ENCODE data around the gene HOXA4. TPM values are rescaled to one million over a fixed set of nuclear protein-coding genes. Genes with fewer than 3 reads are reported as not detected.

The HOXA4 gene
- total RNA-seq, 1 experiment from 2014 or later = not detected

DNA sequence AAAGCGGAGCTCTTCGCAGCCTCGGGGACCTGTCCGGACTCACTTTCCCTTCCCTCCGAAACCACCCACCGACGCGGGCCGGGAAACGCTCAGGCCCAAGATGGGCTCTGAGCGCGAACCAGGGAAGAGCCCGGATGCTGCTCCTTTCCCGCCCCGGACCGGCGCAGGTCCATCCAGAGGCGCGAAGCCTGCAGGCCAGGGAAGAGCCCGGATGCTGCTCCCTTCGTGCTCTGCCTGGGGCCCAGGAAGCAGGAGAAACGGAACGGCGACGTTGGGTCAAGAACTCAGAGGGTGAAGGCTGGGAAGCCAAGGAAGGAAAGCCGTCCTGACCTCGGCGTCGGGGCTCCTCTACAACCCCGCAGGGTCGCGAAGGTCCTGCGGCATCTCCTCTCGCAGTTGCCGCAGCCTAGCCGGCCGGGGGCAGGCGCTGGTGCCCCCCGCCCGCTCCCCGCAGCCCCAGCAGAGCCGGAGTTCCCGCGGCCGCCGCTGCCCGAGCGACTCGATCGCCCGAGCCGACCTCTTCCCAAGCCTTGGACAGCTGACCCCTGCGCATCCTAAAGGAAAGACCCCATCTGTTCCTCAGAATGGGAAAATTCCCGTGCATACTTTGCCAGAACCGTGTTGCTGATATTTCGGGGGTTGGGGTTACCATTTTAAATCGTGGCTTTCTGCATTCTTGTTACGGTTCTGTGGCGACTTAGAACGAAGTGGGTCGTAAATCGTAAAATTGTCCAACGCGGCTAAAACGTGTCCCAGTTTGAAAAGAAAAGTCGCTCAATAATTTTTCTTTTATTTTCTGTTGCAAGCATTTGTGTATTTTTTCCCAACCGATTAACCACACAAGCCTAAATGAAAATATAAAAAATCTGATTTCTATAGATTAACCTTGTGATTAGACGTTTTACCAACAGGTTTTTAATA lies 42.3 kb downstream of the HOXA4 start (continued):
- TF ChIP-seq, protein P1, sequence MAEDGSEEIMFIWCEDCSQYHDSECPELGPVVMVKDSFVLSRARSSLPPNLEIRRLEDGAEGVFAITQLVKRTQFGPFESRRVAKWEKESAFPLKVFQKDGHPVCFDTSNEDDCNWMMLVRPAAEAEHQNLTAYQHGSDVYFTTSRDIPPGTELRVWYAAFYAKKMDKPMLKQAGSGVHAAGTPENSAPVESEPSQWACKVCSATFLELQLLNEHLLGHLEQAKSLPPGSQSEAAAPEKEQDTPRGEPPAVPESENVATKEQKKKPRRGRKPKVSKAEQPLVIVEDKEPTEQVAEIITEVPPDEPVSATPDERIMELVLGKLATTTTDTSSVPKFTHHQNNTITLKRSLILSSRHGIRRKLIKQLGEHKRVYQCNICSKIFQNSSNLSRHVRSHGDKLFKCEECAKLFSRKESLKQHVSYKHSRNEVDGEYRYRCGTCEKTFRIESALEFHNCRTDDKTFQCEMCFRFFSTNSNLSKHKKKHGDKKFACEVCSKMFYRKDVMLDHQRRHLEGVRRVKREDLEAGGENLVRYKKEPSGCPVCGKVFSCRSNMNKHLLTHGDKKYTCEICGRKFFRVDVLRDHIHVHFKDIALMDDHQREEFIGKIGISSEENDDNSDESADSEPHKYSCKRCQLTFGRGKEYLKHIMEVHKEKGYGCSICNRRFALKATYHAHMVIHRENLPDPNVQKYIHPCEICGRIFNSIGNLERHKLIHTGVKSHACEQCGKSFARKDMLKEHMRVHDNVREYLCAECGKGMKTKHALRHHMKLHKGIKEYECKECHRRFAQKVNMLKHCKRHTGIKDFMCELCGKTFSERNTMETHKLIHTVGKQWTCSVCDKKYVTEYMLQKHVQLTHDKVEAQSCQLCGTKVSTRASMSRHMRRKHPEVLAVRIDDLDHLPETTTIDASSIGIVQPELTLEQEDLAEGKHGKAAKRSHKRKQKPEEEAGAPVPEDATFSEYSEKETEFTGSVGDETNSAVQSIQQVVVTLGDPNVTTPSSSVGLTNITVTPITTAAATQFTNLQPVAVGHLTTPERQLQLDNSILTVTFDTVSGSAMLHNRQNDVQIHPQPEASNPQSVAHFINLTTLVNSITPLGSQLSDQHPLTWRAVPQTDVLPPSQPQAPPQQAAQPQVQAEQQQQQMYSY (CRISPR knock-in tag; IDR thresholded peaks at IDR 0.05) = no peak
- TF ChIP-seq PRRX2 (CRISPR knock-in tag; IDR thresholded peaks at IDR 0.05) (no peak), NFE2L1 (CRISPR knock-in tag; IDR thresholded peaks at IDR 0.05) (peak; percentile 91; the same call in 1 of the 2 replicates), JAZF1 (CRISPR knock-in tag; IDR thresholded peaks at IDR 0.05) (no peak), ESRRA (CRISPR knock-in tag; IDR thresholded peaks at IDR 0.05; ENCODE audit: borderline replicate concordance) (peak; percentile 82; the same call in 1 of the 2 replicates), NFYB (CRISPR knock-in tag; conservative IDR thresholded peaks at IDR 0.05; ENCODE audit: low read depth) (0 out of 2 replicates have a peak, but pooled peaks have one; percentile 45), ZNF232 (CRISPR knock-in tag; IDR thresholded peaks at IDR 0.05) (peak; percentile 92), GTF2I (CRISPR knock-in tag; conservative IDR thresholded peaks at IDR 0.05) (no peak), TP53 (CRISPR knock-in tag; IDR thresholded peaks at IDR 0.05) (peak; percentile 98), MXD4 (CRISPR knock-in tag; IDR thresholded peaks at IDR 0.05; ENCODE audit: borderline replicate concordance) (no peak), ELF4 (CRISPR knock-in tag; IDR thresholded peaks at IDR 0.05; ENCODE audit: low read depth) (no peak), ATF1 (CRISPR knock-in tag; IDR thresholded peaks at IDR 0.05) (0 out of 2 replicates have a peak, but pooled peaks have one; percentile 58), ZNF263 (CRISPR knock-in tag; IDR thresholded peaks at IDR 0.05; ENCODE audit: low read depth) (peak; percentile 79)
- TF ChIP-seq, protein P2, sequence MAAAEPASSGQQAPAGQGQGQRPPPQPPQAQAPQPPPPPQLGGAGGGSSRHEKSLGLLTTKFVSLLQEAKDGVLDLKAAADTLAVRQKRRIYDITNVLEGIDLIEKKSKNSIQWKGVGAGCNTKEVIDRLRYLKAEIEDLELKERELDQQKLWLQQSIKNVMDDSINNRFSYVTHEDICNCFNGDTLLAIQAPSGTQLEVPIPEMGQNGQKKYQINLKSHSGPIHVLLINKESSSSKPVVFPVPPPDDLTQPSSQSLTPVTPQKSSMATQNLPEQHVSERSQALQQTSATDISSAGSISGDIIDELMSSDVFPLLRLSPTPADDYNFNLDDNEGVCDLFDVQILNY (CRISPR knock-in tag; IDR thresholded peaks at IDR 0.05) = peak; percentile 97
- TF ChIP-seq, protein P3, sequence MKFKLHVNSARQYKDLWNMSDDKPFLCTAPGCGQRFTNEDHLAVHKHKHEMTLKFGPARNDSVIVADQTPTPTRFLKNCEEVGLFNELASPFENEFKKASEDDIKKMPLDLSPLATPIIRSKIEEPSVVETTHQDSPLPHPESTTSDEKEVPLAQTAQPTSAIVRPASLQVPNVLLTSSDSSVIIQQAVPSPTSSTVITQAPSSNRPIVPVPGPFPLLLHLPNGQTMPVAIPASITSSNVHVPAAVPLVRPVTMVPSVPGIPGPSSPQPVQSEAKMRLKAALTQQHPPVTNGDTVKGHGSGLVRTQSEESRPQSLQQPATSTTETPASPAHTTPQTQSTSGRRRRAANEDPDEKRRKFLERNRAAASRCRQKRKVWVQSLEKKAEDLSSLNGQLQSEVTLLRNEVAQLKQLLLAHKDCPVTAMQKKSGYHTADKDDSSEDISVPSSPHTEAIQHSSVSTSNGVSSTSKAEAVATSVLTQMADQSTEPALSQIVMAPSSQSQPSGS (CRISPR knock-in tag; IDR thresholded peaks at IDR 0.05; ENCODE audit: borderline replicate concordance, low read depth) = peak; percentile 56; the same call in 1 of the 2 replicates
- TF ChIP-seq, protein P4, sequence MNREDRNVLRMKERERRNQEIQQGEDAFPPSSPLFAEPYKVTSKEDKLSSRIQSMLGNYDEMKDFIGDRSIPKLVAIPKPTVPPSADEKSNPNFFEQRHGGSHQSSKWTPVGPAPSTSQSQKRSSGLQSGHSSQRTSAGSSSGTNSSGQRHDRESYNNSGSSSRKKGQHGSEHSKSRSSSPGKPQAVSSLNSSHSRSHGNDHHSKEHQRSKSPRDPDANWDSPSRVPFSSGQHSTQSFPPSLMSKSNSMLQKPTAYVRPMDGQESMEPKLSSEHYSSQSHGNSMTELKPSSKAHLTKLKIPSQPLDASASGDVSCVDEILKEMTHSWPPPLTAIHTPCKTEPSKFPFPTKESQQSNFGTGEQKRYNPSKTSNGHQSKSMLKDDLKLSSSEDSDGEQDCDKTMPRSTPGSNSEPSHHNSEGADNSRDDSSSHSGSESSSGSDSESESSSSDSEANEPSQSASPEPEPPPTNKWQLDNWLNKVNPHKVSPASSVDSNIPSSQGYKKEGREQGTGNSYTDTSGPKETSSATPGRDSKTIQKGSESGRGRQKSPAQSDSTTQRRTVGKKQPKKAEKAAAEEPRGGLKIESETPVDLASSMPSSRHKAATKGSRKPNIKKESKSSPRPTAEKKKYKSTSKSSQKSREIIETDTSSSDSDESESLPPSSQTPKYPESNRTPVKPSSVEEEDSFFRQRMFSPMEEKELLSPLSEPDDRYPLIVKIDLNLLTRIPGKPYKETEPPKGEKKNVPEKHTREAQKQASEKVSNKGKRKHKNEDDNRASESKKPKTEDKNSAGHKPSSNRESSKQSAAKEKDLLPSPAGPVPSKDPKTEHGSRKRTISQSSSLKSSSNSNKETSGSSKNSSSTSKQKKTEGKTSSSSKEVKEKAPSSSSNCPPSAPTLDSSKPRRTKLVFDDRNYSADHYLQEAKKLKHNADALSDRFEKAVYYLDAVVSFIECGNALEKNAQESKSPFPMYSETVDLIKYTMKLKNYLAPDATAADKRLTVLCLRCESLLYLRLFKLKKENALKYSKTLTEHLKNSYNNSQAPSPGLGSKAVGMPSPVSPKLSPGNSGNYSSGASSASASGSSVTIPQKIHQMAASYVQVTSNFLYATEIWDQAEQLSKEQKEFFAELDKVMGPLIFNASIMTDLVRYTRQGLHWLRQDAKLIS (CRISPR knock-in tag; IDR thresholded peaks at IDR 0.05; ENCODE audit: borderline replicate concordance) = peak; percentile 93; the same call in 1 of the 2 replicates
- TF ChIP-seq, protein P5, sequence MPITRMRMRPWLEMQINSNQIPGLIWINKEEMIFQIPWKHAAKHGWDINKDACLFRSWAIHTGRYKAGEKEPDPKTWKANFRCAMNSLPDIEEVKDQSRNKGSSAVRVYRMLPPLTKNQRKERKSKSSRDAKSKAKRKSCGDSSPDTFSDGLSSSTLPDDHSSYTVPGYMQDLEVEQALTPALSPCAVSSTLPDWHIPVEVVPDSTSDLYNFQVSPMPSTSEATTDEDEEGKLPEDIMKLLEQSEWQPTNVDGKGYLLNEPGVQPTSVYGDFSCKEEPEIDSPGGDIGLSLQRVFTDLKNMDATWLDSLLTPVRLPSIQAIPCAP (CRISPR knock-in tag; IDR thresholded peaks at IDR 0.05) = no peak; the same call in 1 of the 2 replicates
- TF ChIP-seq, protein P6, sequence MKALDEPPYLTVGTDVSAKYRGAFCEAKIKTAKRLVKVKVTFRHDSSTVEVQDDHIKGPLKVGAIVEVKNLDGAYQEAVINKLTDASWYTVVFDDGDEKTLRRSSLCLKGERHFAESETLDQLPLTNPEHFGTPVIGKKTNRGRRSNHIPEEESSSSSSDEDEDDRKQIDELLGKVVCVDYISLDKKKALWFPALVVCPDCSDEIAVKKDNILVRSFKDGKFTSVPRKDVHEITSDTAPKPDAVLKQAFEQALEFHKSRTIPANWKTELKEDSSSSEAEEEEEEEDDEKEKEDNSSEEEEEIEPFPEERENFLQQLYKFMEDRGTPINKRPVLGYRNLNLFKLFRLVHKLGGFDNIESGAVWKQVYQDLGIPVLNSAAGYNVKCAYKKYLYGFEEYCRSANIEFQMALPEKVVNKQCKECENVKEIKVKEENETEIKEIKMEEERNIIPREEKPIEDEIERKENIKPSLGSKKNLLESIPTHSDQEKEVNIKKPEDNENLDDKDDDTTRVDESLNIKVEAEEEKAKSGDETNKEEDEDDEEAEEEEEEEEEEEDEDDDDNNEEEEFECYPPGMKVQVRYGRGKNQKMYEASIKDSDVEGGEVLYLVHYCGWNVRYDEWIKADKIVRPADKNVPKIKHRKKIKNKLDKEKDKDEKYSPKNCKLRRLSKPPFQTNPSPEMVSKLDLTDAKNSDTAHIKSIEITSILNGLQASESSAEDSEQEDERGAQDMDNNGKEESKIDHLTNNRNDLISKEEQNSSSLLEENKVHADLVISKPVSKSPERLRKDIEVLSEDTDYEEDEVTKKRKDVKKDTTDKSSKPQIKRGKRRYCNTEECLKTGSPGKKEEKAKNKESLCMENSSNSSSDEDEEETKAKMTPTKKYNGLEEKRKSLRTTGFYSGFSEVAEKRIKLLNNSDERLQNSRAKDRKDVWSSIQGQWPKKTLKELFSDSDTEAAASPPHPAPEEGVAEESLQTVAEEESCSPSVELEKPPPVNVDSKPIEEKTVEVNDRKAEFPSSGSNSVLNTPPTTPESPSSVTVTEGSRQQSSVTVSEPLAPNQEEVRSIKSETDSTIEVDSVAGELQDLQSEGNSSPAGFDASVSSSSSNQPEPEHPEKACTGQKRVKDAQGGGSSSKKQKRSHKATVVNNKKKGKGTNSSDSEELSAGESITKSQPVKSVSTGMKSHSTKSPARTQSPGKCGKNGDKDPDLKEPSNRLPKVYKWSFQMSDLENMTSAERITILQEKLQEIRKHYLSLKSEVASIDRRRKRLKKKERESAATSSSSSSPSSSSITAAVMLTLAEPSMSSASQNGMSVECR (CRISPR knock-in tag; IDR thresholded peaks at IDR 0.05; ENCODE audit: borderline replicate concordance) = 0 out of 2 replicates have a peak, but pooled peaks have one; percentile 75
- TF ChIP-seq, protein P7, sequence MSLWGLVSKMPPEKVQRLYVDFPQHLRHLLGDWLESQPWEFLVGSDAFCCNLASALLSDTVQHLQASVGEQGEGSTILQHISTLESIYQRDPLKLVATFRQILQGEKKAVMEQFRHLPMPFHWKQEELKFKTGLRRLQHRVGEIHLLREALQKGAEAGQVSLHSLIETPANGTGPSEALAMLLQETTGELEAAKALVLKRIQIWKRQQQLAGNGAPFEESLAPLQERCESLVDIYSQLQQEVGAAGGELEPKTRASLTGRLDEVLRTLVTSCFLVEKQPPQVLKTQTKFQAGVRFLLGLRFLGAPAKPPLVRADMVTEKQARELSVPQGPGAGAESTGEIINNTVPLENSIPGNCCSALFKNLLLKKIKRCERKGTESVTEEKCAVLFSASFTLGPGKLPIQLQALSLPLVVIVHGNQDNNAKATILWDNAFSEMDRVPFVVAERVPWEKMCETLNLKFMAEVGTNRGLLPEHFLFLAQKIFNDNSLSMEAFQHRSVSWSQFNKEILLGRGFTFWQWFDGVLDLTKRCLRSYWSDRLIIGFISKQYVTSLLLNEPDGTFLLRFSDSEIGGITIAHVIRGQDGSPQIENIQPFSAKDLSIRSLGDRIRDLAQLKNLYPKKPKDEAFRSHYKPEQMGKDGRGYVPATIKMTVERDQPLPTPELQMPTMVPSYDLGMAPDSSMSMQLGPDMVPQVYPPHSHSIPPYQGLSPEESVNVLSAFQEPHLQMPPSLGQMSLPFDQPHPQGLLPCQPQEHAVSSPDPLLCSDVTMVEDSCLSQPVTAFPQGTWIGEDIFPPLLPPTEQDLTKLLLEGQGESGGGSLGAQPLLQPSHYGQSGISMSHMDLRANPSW (CRISPR knock-in tag; conservative IDR thresholded peaks at IDR 0.05; ENCODE audit: low read depth) = no peak

All from WTC11 (cell line).